ENCODE measurements around the gene MYO3A.
"Not testable (repeated sequence)": the region's sequence is repeated elsewhere in the genome, so short reads cannot be mapped to it uniquely, and the experiment has no call there.

MYO3A gene

DNA sequence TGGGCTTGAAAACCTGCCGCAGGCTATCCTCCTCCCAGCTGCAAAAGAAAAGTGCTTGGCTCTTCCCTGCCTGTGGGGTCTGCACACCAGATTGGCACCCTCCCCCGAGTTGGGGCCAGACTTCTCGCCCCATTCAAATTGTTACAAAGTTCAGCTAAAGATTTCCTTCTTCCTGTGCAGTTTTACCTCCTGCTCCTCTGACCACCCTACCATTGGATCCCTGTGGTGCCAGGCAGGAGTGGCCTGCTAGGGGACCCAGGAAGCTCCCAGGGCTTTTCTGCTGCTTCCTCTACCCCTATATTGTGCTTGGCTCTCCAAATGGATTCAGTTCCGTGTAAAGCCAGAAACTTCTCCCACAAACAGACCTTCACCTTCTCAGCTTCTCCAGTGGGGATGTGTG is 147.4 kb downstream of the MYO3A start:
- DNase-seq (ENCODE audit: low read depth) = no peak

DNA sequence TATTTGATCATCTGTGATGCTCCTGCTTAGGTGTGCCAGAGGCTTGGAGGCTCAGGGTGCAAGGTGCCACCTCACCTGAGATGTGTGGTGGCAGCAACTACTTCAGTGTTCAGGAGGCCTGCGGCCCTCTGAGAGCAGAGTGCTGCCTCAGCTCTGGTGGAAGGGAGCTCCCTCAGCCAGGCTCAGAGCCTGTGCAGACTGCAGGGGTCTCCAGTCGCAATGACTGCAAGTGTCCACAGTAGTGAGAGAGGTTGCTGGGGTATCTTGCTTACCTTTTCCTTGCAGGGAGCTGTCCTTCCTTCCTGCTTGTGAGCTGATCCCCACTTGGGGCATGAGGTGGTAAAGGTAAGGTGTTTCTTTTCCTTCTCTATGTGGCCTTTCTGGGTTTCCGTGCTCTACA is 151.5 kb downstream of the MYO3A start:
- no peak for DNase-seq (ENCODE audit: low read depth)

DNA sequence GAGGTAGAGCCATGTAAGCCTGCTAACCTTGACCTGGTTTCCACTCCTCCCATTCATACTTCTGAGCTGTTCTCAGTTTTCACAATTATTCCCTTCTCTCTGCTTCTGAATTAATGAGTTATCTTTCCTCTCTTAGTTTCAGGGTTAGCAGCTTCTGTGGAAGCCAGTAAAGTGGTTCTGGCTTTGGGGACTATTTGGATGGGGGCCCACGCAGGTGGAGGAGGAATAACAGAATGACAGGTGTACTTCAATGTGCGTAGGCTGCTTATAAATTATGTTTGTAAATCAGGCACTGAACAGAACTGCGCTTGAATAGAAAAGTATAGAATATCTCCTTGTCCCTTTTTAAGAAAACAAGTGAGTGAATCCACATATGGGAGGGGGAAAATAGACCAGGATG is 153.6 kb downstream of the MYO3A start:
- DNase-seq (ENCODE audit: low read depth) = no peak

DNA sequence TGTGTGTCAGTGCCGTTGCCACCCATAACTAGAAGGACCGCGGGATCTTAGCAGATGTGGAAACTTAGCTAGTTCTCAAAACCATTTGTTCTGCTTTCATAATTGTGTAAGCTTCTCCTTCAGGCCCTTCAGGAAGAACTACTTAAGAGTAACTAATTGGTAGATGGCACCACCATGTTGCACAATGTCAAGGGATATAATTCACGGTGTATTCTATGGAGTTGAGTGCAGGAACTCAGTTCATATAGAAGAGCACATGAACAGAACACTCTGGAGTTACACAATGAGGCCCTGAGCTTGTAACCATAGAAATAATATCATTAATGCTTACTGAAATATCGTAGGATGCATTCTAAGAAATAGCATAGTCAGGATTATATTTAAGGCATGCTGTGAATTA is 156.0 kb downstream of the MYO3A start:
- DNase-seq (ENCODE audit: low read depth) = no peak

DNA sequence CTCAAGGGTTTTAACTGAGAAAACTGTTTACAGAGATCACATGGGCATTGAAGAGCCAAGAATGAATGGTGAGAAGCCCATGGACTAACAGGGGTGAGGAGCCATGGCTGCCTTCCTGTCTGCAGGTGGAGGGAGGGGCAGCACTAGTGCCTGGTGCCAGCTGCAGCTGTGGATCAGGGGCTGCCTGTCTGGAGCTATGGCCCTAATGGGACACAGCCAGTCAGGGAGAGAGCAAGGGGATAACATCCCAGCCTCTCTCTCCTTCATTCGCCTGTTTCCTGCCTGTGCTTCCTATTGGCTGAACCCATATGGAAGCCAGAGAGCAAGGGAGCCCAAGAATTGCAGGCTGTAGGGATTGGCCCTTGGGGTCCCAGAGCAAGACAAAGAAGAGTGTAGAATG is 156.7 kb downstream of the MYO3A start:
- no peak for DNase-seq (ENCODE audit: low read depth)

DNA sequence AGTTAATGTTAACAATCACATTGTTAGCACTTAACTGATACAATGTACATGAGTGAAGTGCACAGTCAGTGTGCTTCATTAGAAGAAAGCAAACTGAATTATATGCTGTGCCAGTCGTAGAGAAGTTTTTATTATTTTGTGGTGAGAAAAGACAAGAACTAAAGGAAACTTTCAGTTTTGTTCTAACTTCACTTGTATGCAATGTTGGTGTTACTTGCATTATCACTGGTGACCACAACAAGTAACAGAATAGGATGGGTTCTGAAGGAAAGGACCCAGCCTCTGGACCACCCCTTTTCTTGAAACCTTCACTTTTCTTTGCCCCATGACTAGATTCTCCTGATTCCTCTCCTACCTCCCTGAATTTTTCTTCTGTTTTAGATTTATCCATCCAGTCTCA is 159.2 kb downstream of the MYO3A start:
- no peak for DNase-seq (ENCODE audit: low read depth)

DNA sequence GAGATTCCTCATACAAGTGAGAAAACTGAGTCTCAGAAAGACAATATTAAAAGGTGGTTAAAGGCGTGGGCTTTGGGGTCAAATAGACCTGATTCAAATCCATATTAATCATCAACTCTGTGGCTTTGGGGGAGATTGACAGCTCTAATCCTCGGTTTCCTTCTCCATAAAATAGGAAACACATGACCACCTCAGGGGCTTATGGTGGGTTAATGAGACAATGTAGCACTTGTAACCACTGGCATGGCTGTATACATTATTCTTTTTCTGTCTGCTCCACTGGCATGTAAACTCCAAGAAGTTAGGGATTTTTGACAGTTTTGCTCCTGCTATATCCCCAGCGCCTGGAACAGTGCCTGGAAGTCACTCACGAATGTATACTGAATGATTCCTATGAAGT is 161.8 kb downstream of the MYO3A start:
- no peak for DNase-seq (ENCODE audit: low read depth)

DNA sequence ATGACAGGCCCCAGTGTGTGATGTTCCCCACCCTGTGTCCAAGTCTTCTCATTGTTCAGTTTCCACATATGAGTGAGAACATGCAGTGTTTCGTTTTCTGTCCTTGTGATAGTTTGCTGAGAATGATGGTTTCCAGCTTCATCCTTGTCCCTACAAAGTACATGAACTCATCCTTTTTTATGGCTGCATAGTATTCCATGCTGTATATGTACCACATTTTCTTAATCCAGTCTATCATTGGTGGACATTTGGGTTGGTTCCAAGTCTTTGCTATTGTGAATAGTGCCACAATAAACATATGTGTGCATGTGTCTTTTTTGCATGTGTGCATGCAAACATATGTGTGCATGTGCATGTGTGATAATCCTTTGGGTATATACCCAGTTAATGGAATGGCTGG is 163.5 kb downstream of the MYO3A start:
- not testable (repeated sequence) for DNase-seq (ENCODE audit: low read depth)

DNA sequence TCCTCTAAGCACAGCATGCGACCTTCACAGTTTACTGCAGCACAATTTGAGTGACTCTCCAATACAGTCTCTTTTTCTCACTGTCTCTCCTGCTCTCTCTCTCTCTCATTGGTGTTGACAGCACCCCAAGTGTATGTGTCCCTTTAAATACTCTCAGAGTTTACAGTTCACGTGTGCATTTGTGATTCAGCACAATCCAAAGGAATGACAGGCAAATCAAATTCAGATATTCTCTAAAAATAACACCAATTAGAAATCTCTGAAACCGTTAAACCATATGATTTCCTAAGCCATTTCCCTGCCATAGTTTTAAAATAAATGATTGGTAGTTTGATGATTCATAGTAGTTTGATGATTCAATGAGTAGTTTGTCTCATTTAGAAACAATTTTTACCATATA is 178.5 kb downstream of the MYO3A start:
- no peak for DNase-seq (ENCODE audit: low read depth)

DNA sequence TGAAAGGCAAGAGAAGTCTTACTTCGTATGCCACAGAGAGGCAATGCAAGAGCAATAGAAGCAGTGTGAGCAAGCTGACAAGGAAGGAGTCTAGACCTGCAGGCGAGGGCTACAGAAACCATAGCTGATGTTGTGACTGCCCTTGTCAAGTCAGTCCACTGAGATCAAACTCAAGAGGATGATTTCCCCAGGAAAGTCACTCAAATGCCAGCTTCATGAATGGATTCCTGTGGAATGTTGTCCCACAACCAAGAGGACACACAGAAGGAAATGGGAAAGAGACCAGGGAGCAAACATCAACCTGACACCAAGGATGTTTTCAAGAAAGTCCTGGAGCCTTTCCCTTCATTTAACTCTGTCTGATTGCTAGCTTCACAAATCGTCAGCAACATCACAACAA is 204.6 kb downstream of the MYO3A start:
- DNase-seq (ENCODE audit: low read depth) = no peak

DNA sequence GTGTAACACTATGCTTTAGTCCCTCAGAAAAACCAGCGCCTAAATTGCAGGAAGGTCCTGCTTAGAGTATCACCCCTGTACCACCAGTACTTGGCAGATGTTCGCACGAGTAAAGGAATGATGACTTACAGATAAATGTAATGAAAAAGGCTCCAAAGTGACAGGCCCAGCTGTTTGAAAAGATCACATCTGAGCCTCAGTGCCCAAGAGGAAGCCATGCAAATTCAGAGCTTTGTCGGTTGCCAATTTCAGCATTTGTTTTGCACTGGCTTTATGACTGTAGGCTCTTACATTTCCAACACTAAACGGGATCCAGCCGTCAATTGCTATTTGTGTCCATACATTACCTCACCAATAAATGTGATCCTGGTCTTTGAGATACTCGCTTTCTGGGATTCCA is 222.0 kb downstream of the MYO3A start:
- no peak for DNase-seq (ENCODE audit: low read depth)

DNA sequence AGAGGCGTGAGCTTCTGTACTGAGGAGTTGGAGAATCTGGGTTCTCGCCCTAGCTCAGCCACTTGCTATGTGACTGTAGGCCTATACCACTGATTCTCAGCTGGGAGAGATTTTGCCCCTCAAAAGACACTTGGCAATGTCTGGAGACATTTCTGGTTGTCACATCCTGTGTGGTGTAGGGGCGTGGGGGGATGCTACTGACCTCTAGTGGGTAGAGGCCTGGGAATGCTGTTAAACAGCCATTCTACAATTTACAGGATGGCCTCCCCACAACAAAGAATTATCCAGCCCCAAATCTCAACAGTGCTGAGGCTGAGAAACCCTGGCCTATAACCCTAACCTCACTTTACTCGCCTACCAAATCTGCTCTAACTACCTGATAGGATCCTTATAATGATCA is 223.7 kb downstream of the MYO3A start:
- DNase-seq (ENCODE audit: low read depth) = no peak

DNA sequence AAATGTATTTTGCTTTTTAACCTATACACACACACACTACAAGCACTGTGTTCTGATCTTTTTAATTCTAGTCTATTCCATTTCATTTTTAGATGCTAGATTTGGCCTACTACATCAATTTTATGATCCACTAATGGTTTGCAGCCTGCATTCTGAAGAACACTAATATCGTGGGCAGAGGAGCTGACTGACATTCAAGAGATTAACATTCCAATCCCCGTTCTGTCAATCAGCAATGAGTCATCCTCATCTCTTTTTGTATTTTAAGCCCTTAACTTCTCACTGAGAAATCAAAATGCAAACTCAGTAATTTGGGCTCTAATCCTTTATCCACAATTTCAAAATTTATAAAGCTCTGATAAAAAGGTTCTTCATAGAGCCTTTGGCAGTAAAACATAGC is 235.4 kb downstream of the MYO3A start:
- no peak for DNase-seq (ENCODE audit: low read depth)

DNA sequence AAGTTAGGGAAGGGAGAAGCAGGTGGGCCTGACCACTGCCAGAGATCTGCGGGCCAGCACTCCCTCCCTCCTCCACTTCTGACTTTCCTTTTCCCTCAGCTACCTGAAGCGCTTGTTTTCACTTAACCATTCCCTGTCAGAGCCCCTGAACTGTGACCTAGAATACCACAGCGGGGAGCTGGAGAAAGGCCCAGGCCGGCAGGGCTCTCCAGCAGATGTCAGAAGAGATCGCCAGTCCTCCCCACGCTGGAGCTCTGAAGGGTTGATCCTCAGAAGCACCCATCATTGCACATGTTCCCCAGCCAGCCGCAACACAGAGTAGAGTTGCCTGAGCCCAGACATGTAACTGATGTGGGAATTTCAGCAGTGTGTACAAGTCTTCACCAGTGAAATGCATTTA is 238.1 kb downstream of the MYO3A start:
- no peak for DNase-seq (ENCODE audit: low read depth)

DNA sequence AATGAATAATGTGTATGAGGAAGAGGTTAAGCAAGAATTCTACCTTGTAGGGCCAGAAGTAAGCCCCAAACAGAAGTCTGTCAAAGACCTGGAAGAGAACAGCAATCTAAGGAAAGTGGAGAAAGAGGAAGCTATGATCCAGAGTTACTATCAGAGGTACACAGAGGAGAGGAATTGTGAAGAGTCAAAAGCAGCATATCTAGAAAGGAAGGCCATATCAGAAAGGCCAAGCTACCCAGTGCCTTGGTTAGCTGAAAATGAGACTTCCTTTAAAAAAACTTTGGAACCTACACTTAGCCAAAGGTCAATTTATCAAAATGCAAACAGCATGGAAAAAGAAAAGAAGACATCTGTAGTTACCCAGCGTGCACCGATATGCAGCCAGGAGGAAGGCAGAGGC is 239.8 kb downstream of the MYO3A start:
- DNase-seq (ENCODE audit: low read depth) = no peak

DNA sequence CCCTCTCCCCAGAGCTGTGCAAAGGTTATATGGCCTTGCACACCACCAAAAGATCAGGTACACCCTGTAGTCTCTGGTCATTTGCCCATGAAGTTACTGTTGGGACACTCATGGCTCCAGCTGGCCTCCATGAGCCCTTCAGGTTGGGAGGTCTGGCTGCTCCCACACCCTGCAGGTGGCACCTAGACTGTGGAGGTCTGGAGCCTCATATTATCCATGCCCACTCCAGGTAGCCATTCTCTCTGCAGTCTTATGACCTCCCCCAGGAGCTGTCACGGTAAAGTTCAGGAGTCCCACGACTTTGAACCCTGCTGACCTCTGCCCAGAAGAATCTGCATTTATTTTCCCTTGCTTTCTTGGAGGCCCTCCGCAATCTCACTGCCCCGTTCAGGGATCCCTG is 243.3 kb downstream of the MYO3A start:
- no peak for DNase-seq (ENCODE audit: low read depth)

DNA sequence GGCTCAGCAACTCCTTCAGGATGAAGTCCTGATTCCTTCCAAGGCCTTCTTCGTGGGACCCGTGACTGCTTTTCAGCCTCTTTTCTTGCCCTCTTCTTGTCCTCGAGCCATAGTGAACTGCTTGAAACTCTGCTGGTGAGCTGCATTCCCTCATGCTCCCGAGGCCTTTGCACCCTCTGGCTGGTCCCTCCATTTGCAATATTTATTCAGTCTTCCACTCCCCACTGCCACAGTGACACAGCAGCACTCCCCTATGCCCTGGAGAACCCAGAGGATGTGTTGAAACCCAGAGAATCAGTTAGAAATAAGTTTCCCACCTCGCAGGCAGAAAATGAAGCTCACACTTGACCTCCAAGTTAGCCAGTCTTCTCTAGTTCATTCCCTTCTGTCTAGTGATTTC is 260.2 kb downstream of the MYO3A start:
- no peak for DNase-seq (ENCODE audit: low read depth)

DNA sequence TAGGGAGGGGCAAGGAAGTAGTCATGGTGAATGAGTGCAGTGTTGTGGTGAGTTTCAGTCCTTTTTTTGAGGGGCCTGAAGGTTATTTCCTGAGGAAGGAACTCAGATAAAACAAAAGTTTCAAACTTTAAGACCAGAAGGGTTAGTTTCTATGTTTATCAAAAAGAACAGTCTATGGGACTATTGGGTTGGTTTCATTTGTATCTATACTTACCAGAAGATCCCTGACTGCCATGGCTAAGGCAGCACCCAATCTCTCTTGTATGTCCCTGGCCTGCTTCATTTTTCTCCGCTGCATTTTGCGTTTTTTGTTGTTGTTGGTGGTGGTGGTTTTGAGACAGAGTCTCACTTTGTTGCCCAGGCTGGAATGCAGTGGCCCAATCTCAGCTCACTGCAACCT is 263.2 kb downstream of the MYO3A start:
- no peak for DNase-seq (ENCODE audit: low read depth)

DNA sequence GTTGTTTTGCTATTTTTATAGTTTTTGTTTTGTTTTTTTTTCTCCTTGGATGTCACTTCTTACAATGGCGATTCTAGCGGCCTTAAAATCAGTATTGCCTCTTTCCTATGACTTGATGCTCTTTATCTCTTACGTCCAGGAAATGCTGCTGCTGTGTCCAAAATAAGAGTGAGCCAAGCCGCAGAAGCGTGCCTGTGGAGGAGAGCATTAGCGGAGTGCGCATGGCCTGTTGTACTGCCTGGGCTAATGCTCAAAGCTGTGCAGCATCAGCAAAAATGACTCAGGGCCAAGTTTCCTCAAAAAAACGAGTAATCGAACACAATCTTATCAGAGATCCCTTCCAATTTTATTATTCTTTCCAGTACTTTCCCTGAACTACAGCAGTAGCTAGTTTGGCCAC is 264.1 kb downstream of the MYO3A start:
- no peak for DNase-seq (ENCODE audit: low read depth)

DNA sequence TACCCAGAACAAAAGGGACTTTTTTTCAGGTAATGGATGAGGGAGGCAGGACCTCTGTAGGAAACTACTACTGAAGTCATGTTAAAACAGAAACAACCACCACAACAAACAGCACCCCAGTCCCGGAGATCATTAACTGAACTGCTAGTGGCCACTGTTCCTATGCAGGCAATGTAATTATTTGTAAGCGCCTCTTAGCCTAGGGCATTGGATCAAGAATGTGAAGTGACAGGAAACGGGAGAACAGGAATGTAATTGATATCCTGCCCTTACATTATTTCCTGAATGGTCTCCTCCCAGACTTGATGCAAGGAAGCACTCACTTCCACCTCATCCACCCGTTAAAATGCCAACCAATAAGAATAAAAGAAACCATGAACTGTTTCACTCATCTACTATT is 265.8 kb downstream of the MYO3A start:
- no peak for DNase-seq (ENCODE audit: low read depth)

DNA sequence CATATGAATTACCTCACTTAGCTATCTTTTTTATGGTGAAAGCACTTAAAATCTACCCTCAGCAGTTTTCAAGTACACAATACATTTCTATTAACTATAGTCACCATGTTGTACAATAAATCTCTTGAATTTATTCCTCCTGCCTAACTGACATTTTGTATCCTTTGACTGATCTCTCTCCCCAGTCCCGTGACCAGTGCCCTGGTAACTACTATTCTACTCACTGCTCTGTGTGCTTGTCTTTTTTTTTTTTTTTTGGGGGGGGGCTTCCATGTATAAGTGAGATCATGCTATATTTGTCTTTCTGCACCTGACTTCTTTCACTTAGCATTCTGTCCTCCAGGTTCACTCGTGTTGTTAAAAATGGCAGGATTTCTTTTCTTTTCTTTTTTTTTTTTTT is 271.2 kb downstream of the MYO3A start:
- no peak for DNase-seq (ENCODE audit: low read depth)

DNA sequence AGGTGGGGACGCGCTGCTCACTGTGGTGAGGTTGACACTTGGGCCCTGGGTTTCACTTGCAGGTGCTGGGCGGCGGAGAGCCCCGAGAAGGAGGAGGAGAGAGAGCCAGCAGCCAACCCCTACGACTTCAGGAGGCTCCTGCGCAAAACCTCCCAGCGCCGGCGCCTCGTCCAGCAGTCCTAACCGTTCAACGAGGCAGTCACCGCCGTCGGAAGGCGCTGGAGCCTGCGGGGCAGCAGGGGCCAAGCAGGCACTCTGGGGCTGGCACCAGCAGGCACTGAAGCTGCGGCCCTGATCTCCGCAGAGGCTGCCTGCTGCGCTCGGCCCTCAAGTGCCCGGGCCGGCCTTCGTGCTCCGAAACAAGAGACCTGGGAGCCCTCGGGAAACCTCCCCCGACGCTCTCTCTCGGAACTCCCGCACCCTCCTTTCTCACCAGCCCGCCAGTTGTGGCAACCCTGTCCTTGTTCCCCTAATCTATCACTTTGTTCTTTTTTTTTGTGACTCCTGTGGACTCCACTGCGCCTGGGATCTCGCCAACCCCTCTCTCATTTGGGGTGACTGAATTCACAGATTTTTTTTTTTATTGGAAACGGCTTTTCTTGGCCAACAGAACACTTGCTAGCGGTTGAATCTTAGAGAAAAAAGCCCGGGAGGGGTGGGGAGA is 277.9 kb downstream of the MYO3A start:
- no peak for DNase-seq (ENCODE audit: low read depth)

DNA sequence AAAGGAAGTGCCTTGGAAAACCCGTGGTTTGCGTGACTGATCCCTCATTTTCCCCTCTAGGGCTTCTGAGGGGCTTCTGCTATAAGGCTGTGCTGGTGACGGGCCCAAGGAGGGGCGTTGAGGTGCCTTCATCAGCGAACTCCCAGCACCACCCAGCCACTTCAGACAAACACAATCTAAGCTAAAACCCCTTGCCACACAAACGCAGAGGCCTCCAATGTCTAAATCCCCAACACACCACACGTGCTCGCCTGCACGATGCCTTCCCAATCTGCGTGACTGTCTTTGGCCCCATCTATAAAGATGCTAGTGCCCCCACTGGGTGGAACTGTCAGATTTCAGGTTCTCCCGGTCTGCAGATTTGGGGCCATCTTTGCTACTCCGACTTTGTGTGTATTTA is 278.5 kb downstream of the MYO3A start:
- DNase-seq (ENCODE audit: low read depth) = no peak

DNA sequence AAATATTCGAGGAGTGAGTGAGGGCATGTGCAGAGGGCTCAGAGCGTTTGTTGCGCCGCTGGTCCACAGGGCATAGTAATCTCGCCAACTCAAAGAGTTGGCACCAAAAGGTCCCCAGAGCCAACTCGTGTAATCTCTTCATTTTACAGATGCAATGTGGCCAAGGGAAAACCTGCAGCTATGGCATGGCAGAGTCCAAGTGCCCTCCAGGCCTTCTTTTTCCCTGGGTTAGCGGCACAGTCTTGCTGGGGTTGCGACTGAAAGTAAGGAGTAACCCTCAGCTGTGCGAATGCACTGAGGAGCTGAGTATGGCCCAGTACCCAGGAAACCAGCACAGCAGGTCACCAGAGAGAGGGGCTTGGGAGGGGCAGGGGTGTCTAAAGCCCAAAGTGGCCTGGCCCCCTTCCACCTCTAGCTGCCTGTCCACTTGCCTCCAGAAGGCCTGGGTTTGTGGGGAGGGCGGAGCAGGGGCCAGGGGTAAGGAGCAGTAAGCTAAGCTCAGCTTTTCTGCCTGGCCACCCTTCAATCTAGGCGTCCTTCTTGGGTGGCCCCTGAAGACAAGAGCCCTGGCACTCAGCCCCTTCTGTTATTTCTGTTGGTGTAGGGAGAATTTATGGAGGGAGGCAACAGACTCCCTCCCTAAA is 279.2 kb downstream of the MYO3A start:
- no peak for DNase-seq (ENCODE audit: low read depth)

All from stimulated activated CD4-positive, alpha-beta T cell treated with anti-CD3 and anti-CD28 coated beads, Interleukin-2, amount 100 ng/mL, for 4 hours (primary cell).